Activated CD4-positive, alpha-beta T cell treated with anti-CD3 and anti-CD28 coated beads, Interleukin-2, Interleukin-6, amounts not matched to agents 100 ng/mL and 50 ng/mL, durations not matched to agents 16 hours and 8 hours (primary cell): Measurements from ENCODE around the gene MAP6.

Source experiments
- DNase-seq: peaks from one replicate; pipeline ENCODE4 v3.0.0-alpha.2; 2020

Gene MAP6

DNA sequence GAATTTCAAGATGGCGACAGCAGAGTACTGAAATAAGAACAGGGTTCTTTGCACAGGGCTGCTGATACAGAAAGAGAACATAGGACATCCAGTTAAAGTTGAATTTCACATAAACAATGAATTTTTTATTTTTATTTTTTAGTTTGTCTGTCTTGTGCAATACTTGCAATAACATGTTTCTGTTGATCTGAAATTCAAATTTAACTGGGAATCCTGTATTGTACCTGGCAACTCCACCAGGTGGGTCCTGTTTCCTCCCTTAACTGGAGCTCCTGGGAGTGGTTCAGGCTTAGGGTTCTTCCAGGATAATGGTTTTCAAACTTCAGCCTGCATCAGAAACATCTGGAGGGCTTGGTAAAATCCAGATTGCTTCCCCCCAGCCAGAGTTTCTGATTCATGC, 121.7 kb downstream of the MAP6 start:
- DNase-seq, result no peak

DNA sequence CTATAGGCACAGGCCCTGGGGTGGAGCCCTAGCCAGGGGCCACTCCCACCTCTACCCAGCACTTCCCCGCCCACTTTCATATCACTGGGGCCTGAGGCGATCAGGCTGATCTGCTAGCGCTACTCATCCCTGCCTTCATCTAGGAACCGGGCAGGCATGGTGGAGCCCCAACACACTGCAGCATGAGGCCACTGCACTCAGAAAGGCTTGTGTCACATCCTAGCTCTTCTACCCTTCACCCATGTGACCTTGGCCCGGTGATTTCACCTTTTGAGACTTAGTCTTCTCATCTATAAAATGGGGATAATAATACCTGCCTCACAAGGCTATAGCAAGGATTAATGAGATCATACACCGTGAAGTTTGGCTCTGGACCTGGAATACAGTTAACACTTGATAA, 125.0 kb downstream of the MAP6 start:
- no peak for DNase-seq

DNA sequence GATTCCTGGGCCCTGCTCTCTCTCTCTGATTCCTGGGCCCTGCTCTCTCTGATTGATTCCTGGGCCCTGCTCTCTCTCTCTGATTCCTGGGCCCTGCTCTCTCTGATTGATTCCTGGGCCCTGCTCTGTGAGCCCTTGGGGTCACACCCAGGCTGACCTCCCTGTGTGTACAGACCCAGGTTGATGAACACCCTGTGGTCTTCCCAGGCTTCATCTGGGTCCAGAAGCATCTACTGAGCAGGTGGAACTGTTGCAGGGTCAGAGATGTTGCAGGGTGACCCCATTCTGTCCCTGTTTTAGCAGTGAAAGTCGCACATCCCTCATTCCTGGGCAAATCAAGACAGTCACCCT, 126.8 kb downstream of the MAP6 start:
- DNase-seq, result no peak

- no peak for DNase-seq
Measured at GRCh38 chr11:75541193-75542087, 127.4 kb downstream of the MAP6 start.

- DNase-seq, result no peak
Measured at GRCh38 chr11:75539459-75540334, 129.1 kb downstream of the MAP6 start.

GRCh38 chr11:75538150-75538942, 130.5 kb downstream of the MAP6 start:
- DNase-seq, result no peak

DNA sequence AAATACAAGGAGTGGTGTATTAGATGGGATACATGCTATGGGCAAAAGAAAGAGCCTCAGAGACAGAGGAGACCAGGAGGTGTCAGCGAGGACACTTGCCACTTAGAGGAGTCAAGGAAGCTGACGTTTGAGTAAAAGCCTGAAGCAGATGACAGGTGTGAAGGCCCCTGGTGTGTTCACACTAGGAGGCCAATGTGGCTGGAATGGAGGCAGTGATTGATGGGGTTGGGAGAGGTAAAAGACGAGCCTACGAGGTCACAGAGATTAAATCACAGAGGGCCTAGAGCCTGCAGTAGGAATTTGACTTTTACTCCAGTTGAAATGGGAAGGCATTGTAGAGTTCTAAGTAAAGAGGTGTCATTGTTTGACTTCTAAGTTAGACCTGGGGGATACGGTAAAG, 131.1 kb downstream of the MAP6 start:
- DNase-seq, result no peak
